PC-3 (cell line): ENCODE results near the gene B4GALT7. TPM values are rescaled to one million over a fixed set of nuclear protein-coding genes. Genes with fewer than 3 reads are reported as not detected.
A peak's percentile ranks its signal among the peaks of the same experiment; 100 is the strongest.

Experiments
- ATAC-seq: fragments of 200-7000 bp; cut with Tn5 transposase; 2 replicates; pipeline ENCODE4 v1.9.1; 2020; ENCODE audit warnings: mild to moderate bottlenecking, moderate library complexity
- BruUV-seq: library from RNA; stranded (reverse); fragments of 400-500 nt; replicated peaks from 2 replicates; lab custom pipeline; 2021; lab: Mats Ljungman, UMichigan
- CTCF ChIA-PET: fragments of 300-600 bp; sonication (Branson Sonifier 250); formaldehyde crosslinking; loops from one replicate; lab custom pipeline; 2022; ENCODE audit warnings: antibody characterized with exemption; lab: Charles Lee
- POLR2A ChIA-PET: fragments of 300-600 bp; sonication (Branson Sonifier 250); formaldehyde crosslinking; loops from one replicate; lab custom pipeline; 2022; ENCODE audit warnings: antibody characterized with exemption; ENCODE audit not compliant: unreplicated experiment; lab: Charles Lee
- DNase-seq: peaks from one replicate; pipeline ENCODE4 v3.0.0-alpha.2; 2015
- H2AFZ ChIP-seq: fragments of 300-600 bp; sonication (generic); 2 replicates; pipeline ENCODE4 v1.6.0; 2016; ENCODE audit warnings: antibody characterized with exemption, low read length
- H3F3A ChIP-seq: fragments of 300-600 bp; sonication (generic); one replicate; pipeline ENCODE4 v1.6.0; 2017; ENCODE audit warnings: antibody characterized with exemption, low read length, control low read depth, mild to moderate bottlenecking; ENCODE audit not compliant: unreplicated experiment
- H3K27ac ChIP-seq: fragments of 300-600 bp; sonication (generic); 2 replicates; pipeline ENCODE4 v1.5.1; 2016; ENCODE audit warnings: mild to moderate bottlenecking, low read length
- H3K27me3 ChIP-seq: fragments of 300-600 bp; sonication (generic); 2 replicates; pipeline ENCODE4 v1.6.1; 2016; ENCODE audit warnings: low read length, mixed read lengths
- H3K36me3 ChIP-seq: fragments of 300-600 bp; sonication (generic); 2 replicates; pipeline ENCODE4 v1.6.1; 2016; ENCODE audit warnings: low read depth, mixed run types, low read length, mixed read lengths
- H3K4me1 ChIP-seq: fragments of 300-600 bp; sonication (generic); 2 replicates; pipeline ENCODE4 v1.5.1; 2016; ENCODE audit warnings: low read length; ENCODE audit not compliant: insufficient read depth
- H3K4me2 ChIP-seq: fragments of 300-600 bp; sonication (generic); 2 replicates; pipeline ENCODE4 v1.6.0; 2016; ENCODE audit warnings: low read length
- H3K4me3 ChIP-seq: fragments of 300-600 bp; sonication (generic); 2 replicates; pipeline ENCODE4 v1.5.1; 2016; ENCODE audit warnings: mild to moderate bottlenecking, low read length, mixed read lengths
- H3K79me2 ChIP-seq: fragments of 300-600 bp; sonication (generic); 2 replicates; pipeline ENCODE4 v1.6.1; 2017; ENCODE audit warnings: low read length, mixed read lengths
- H3K9ac ChIP-seq: fragments of 300-600 bp; sonication (generic); 2 replicates; pipeline ENCODE4 v1.6.0; 2016; ENCODE audit warnings: mild to moderate bottlenecking, low read length
- H3K9me2 ChIP-seq: fragments of 300-600 bp; sonication (generic); replicated peaks from 2 replicates; pipeline ENCODE4 v1.6.1; 2016; ENCODE audit warnings: mixed run types, low read length, mixed read lengths
- H3K9me3 ChIP-seq: fragments of 300-600 bp; sonication (generic); 2 replicates; pipeline ENCODE4 v1.6.1; 2016; ENCODE audit warnings: low read length, mixed read lengths
- H4K20me1 ChIP-seq: fragments of 300-600 bp; sonication (generic); 2 replicates; pipeline ENCODE4 v1.6.1; 2016; ENCODE audit warnings: low read length, mixed read lengths
- EZH2 ChIP-seq: fragments of 300-600 bp; sonication (generic); IDR thresholded peaks from one replicate; pipeline ENCODE4 v1.6.1; 2017; ENCODE audit warnings: antibody characterized with exemption, mild to moderate bottlenecking, low read length; ENCODE audit not compliant: unreplicated experiment
- EZH2phosphoT487 ChIP-seq: fragments of 300-600 bp; sonication (generic); IDR thresholded peaks from 2 replicates; pipeline ENCODE4 v1.6.1; 2018; ENCODE audit warnings: mild to moderate bottlenecking, antibody characterized with exemption, low read length, borderline replicate concordance
- intact Hi-C: fragments of 100-400 bp; cut with micrococcal nuclease; formaldehyde crosslinking; loops from 2 replicates; pipeline ENCODE4 v1.9.0; 2023
- total RNA-seq: library from RNA; depleted of rRNA; stranded (reverse); fragments of >200 nt; gene quantifications from 2 replicates; pipeline ENCODE4 v1.2.3, GENCODE V29; 2014
- TF ChIP-seq, protein P1 (sequence below): fragments of 300-600 bp; sonication (generic); conservative IDR thresholded peaks from 2 replicates; pipeline ENCODE4 v1.5.1; 2017; ENCODE audit warnings: antibody characterized with exemption, low read depth, mild to moderate bottlenecking, low read length

B4GALT7 gene
- total RNA-seq, 1 experiment from 2014 or later: 33.8 TPM

- POLR2A ChIA-PET: no interaction called here
- H4K20me1 ChIP-seq: no peaks in the 10 kb centered on the region
- TF ChIP-seq EZH2phosphoT487 (no peak), EZH2 (no peak)
- TF ChIP-seq, protein P1, sequence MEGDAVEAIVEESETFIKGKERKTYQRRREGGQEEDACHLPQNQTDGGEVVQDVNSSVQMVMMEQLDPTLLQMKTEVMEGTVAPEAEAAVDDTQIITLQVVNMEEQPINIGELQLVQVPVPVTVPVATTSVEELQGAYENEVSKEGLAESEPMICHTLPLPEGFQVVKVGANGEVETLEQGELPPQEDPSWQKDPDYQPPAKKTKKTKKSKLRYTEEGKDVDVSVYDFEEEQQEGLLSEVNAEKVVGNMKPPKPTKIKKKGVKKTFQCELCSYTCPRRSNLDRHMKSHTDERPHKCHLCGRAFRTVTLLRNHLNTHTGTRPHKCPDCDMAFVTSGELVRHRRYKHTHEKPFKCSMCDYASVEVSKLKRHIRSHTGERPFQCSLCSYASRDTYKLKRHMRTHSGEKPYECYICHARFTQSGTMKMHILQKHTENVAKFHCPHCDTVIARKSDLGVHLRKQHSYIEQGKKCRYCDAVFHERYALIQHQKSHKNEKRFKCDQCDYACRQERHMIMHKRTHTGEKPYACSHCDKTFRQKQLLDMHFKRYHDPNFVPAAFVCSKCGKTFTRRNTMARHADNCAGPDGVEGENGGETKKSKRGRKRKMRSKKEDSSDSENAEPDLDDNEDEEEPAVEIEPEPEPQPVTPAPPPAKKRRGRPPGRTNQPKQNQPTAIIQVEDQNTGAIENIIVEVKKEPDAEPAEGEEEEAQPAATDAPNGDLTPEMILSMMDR: no peak
- H3K79me2 ChIP-seq: no peaks in the 10 kb centered on the region
- BruUV-seq: no TSS peak
- H3K4me3 ChIP-seq: no peak overlapping the region
- H3K27me3 ChIP-seq: peaks cover 6% of the 10 kb centered on the region; the same call in 1 of the 2 replicates
- no peak overlapping the region for H3K9ac ChIP-seq
- DNase-seq (no peak), ATAC-seq (no peak)
- intact Hi-C loops: no loop called here
- CTCF ChIA-PET: no interaction called here
- H3K9me3 ChIP-seq: no peaks in the 10 kb centered on the region
- H3K4me1 ChIP-seq: no peaks in the 10 kb centered on the region
- H3K36me3 ChIP-seq: no peaks in the 10 kb centered on the region
- no peak overlapping the region for H2AFZ ChIP-seq
- H3F3A ChIP-seq: no peaks in the 10 kb centered on the region
- no peak overlapping the region for H3K4me2 ChIP-seq
- no peaks in the 10 kb centered on the region for H3K9me2 ChIP-seq
- no peak overlapping the region for H3K27ac ChIP-seq
These were observed 30.0 kb upstream of the B4GALT7 start for GRCh38 chr5:177569894-177570293.

- no peaks in the 10 kb centered on the region for H3K79me2 ChIP-seq
- intact Hi-C loops: no loop called here
- H3K27ac ChIP-seq: no peak overlapping the region
- peaks cover 10% of the 10 kb centered on the region; the same call in 1 of the 2 replicates for H3K27me3 ChIP-seq
- H3K9me2 ChIP-seq: no peaks in the 10 kb centered on the region
- H3K9me3 ChIP-seq: no peaks in the 10 kb centered on the region
- CTCF ChIA-PET: no interaction called here
- no peaks in the 10 kb centered on the region for H3K36me3 ChIP-seq
- no peak overlapping the region for H3K4me3 ChIP-seq
- H4K20me1 ChIP-seq: no peaks in the 10 kb centered on the region
- H3F3A ChIP-seq: no peaks in the 10 kb centered on the region
- no peak overlapping the region for H2AFZ ChIP-seq
- no peak overlapping the region for H3K9ac ChIP-seq
- POLR2A ChIA-PET: no interaction called here
- BruUV-seq: no TSS peak
- no peaks in the 10 kb centered on the region for H3K4me1 ChIP-seq
- ATAC-seq (no peak), DNase-seq (no peak)
- no peak overlapping the region for H3K4me2 ChIP-seq
- TF ChIP-seq, protein P1: no peak
- no peak for TF ChIP-seq EZH2
- TF ChIP-seq EZH2phosphoT487: no peak
These were observed 24.4 kb upstream of the B4GALT7 start for GRCh38 chr5:177575488-177575887.

- POLR2A ChIA-PET: no interaction called here
- BruUV-seq: no TSS peak
These were observed 23.8 kb upstream of the B4GALT7 start for GRCh38 chr5:177576169-177576568.

More at GRCh38 chr5:177576169-177576568, 23.8 kb upstream of the B4GALT7 start:
- intact Hi-C loops: no loop called here
- Histone ChIP-seq H3K9me3 (no peaks in the 10 kb centered on the region), H3K79me2 (no peaks in the 10 kb centered on the region), H3K4me2 (no peak overlapping the region), H3K27ac (no peak overlapping the region), H4K20me1 (no peaks in the 10 kb centered on the region), H2AFZ (no peak overlapping the region), H3F3A (no peaks in the 10 kb centered on the region), H3K9me2 (no peaks in the 10 kb centered on the region), H3K36me3 (no peaks in the 10 kb centered on the region), H3K4me3 (no peak overlapping the region), H3K9ac (no peak overlapping the region), H3K27me3 (peaks cover 10% of the 10 kb centered on the region; the same call in 1 of the 2 replicates), H3K4me1 (no peaks in the 10 kb centered on the region)
- CTCF ChIA-PET: interaction anchor here (0.5 to 0.6 kb wide), 2 partner anchors 41 to 150 kb away, joined by 7 read pairs; partner anchors contain the start of gene GRK6
- TF ChIP-seq, protein P1: peak; percentile 38; the same call in 1 of the 2 replicates
- TF ChIP-seq EZH2phosphoT487: no peak
- DNase-seq (peak; percentile 31), ATAC-seq (peak; percentile 43; the same call in 1 of the 2 replicates)
